Peyer's patch (tissue), 4 donors: Measurements from ENCODE around the gene OR6V1. TPM values are rescaled to one million over a fixed set of nuclear protein-coding genes. Genes with fewer than 3 reads are reported as not detected.
A peak's percentile ranks its signal among the peaks of the same experiment; 100 is the strongest.

ENCODE experiments used
- DNase-seq, 3 donors: peaks; one replicate each; pipeline ENCODE4 v3.0.0-alpha.2; 2017 to 2019
- H3K27ac ChIP-seq, 4 donors: fragments of 200-600 bp; sonication (generic); one replicate each; pipeline ENCODE4 v1.5.1; 2016 to 2019
- H3K27me3 ChIP-seq, 2 donors: fragments of 200-600 bp; sonication (generic); one replicate each; pipeline ENCODE4 v1.5.1; 2019
- H3K36me3 ChIP-seq, 3 donors: fragments of 200-600 bp; sonication (generic); one replicate each; pipeline ENCODE4 v1.5.1; 2016 to 2019
- H3K4me1 ChIP-seq, 4 donors: fragments of 200-600 bp; sonication (generic); one replicate each; pipeline ENCODE4 v1.5.1; 2016 to 2019
- H3K4me3 ChIP-seq, 4 donors: fragments of 200-600 bp; sonication (generic); 1 replicate in 3 of 4; 2 replicates in 1 of 4; pipeline ENCODE4 v1.5.1; 2016 to 2019; ENCODE audit warnings: mild to moderate bottlenecking in 1 of 4
- H3K9me3 ChIP-seq, 4 donors: fragments of 200-600 bp; sonication (generic); one replicate each; pipeline ENCODE4 v1.5.1; 2016 to 2019; ENCODE audit warnings: mild to moderate bottlenecking in 1 of 4
- CTCF ChIP-seq, 6 experiments: fragments of 450-650 bp in 4 of 6; fragments of 200-600 bp in 2 of 6; sonication (generic) in 1 of 6; IDR thresholded peaks; one replicate each; pipeline ENCODE4 v1.5.1; 2017 to 2019; ENCODE audit warnings: antibody characterized with exemption in 6 of 6, mild to moderate bottlenecking in 3 of 6, moderate library complexity in 1 of 6
- POLR2A ChIP-seq, 2 donors: fragments of 450-650 bp; IDR thresholded peaks; one replicate each; pipeline ENCODE4 v1.5.1; 2017; ENCODE audit warnings: antibody characterized with exemption in 2 of 2, mild to moderate bottlenecking in 2 of 2, moderate library complexity in 2 of 2
- total RNA-seq, 4 donors: library from RNA; depleted of rRNA; stranded (reverse); fragments of >200 nt; gene quantifications; one replicate each; pipeline ENCODE4 v1.1.0, GENCODE V29; 2016

Gene OR6V1
- total RNA-seq, 4 donors from 2014 or later = not detected

GRCh38 chr7:143012001-143012400, 40.1 kb upstream of the OR6V1 start:
- no peak for TF ChIP-seq POLR2A (IDR thresholded peaks at IDR 0.05)
- no peak for TF ChIP-seq CTCF (IDR thresholded peaks at IDR 0.05)
- no peaks in the 10 kb centered on the region for H3K27me3 ChIP-seq
- no peaks in the 10 kb centered on the region for H3K4me1 ChIP-seq
- DNase-seq = no peak
- no peaks in the 10 kb centered on the region for H3K9me3 ChIP-seq
- no peak overlapping the region for H3K27ac ChIP-seq
- H3K4me3 ChIP-seq = no peak overlapping the region
- H3K36me3 ChIP-seq = no peaks in the 10 kb centered on the region

- TF ChIP-seq POLR2A (IDR thresholded peaks at IDR 0.05) (no peak), CTCF (IDR thresholded peaks at IDR 0.05) (no peak)
- H3K4me3 ChIP-seq = no peak overlapping the region
- DNase-seq = no peak
- H3K36me3 ChIP-seq = no peaks in the 10 kb centered on the region
- H3K27me3 ChIP-seq = no peaks in the 10 kb centered on the region
- no peaks in the 10 kb centered on the region for H3K4me1 ChIP-seq
- no peaks in the 10 kb centered on the region for H3K9me3 ChIP-seq
- H3K27ac ChIP-seq = no peak overlapping the region
Measured at GRCh38 chr7:143012409-143012808, 39.7 kb upstream of the OR6V1 start.

GRCh38 chr7:143013473-143013872, 38.7 kb upstream of the OR6V1 start:
- no peak for TF ChIP-seq CTCF (IDR thresholded peaks at IDR 0.05)
- TF ChIP-seq POLR2A (IDR thresholded peaks at IDR 0.05) = no peak
- no peaks in the 10 kb centered on the region for H3K9me3 ChIP-seq
- H3K27me3 ChIP-seq = no peaks in the 10 kb centered on the region
- no peak overlapping the region for H3K4me3 ChIP-seq
- H3K36me3 ChIP-seq = no peaks in the 10 kb centered on the region
- DNase-seq = no peak
- no peaks in the 10 kb centered on the region for H3K4me1 ChIP-seq
- H3K27ac ChIP-seq = no peak overlapping the region

- Histone ChIP-seq H3K27ac (no peak overlapping the region), H3K36me3 (no peaks in the 10 kb centered on the region), H3K9me3 (no peaks in the 10 kb centered on the region), H3K4me3 (no peak overlapping the region), H3K4me1 (no peaks in the 10 kb centered on the region), H3K27me3 (no peaks in the 10 kb centered on the region)
- TF ChIP-seq CTCF (IDR thresholded peaks at IDR 0.05) (no peak), POLR2A (IDR thresholded peaks at IDR 0.05) (no peak)
- DNase-seq = no peak
Measured at GRCh38 chr7:143013893-143014292, 38.2 kb upstream of the OR6V1 start.

GRCh38 chr7:143015084-143015483, 37.1 kb upstream of the OR6V1 start:
- Histone ChIP-seq H3K27me3 (no peaks in the 10 kb centered on the region), H3K36me3 (no peaks in the 10 kb centered on the region), H3K4me1 (no peaks in the 10 kb centered on the region), H3K9me3 (no peaks in the 10 kb centered on the region), H3K4me3 (no peak overlapping the region), H3K27ac (no peak overlapping the region)
- no peak for TF ChIP-seq CTCF (IDR thresholded peaks at IDR 0.05)
- TF ChIP-seq POLR2A (IDR thresholded peaks at IDR 0.05) = no peak
- DNase-seq = peak in 1 of 3 donors; percentile 22

- H3K4me3 ChIP-seq = no peak overlapping the region
- TF ChIP-seq POLR2A (IDR thresholded peaks at IDR 0.05) = no peak
- no peak for TF ChIP-seq CTCF (IDR thresholded peaks at IDR 0.05)
- H3K27ac ChIP-seq = no peak overlapping the region
- H3K4me1 ChIP-seq = no peaks in the 10 kb centered on the region
- H3K36me3 ChIP-seq = no peaks in the 10 kb centered on the region
- no peak for DNase-seq
- no peaks in the 10 kb centered on the region for H3K9me3 ChIP-seq
- no peaks in the 10 kb centered on the region for H3K27me3 ChIP-seq
Measured at GRCh38 chr7:143015926-143016490, 36.1 kb upstream of the OR6V1 start.
